ENCODE results near the gene SERPINA5.

The SERPINA5 gene

GRCh38 chr14:94581127-94581999 is at the start of gene SERPINA5:
Gene SERPINA5, plus strand, starts transcription at chr14:94581426. Its CDS starts 5,937 bp downstream, at chr14:94587363.
- DNase-seq (ENCODE audit: low spot score) = no peak

- no peak for DNase-seq (ENCODE audit: low spot score)
Observed at GRCh38 chr14:94532447-94532846, 48.8 kb upstream of the SERPINA5 start.

- no peak for DNase-seq (ENCODE audit: low spot score)
Observed at GRCh38 chr14:94535506-94535905, 45.7 kb upstream of the SERPINA5 start.

- peak; percentile 60 for DNase-seq (ENCODE audit: low spot score)
Observed at GRCh38 chr14:94536836-94537235, 44.4 kb upstream of the SERPINA5 start.

GRCh38 chr14:94538070-94538740 is 43.0 kb upstream of the SERPINA5 start:
- DNase-seq (ENCODE audit: low spot score) = no peak

- no peak for DNase-seq (ENCODE audit: low spot score)
Observed at GRCh38 chr14:94539181-94539580, 42.0 kb upstream of the SERPINA5 start.

GRCh38 chr14:94540031-94540794 is 41.0 kb upstream of the SERPINA5 start:
- no peak for DNase-seq (ENCODE audit: low spot score)

- DNase-seq (ENCODE audit: low spot score) = no peak
Observed at GRCh38 chr14:94541234-94541975, 39.8 kb upstream of the SERPINA5 start.

GRCh38 chr14:94542111-94542810 is 39.0 kb upstream of the SERPINA5 start:
- DNase-seq (ENCODE audit: low spot score) = no peak

- no peak for DNase-seq (ENCODE audit: low spot score)
Observed at GRCh38 chr14:94542811-94543440, 38.3 kb upstream of the SERPINA5 start.

- DNase-seq (ENCODE audit: low spot score) = no peak
Observed at GRCh38 chr14:94543449-94544124, 37.6 kb upstream of the SERPINA5 start.

- no peak for DNase-seq (ENCODE audit: low spot score)
Observed at GRCh38 chr14:94544726-94545125, 36.5 kb upstream of the SERPINA5 start.

GRCh38 chr14:94545131-94545841 is 35.9 kb upstream of the SERPINA5 start:
- DNase-seq (ENCODE audit: low spot score) = no peak

- no peak for DNase-seq (ENCODE audit: low spot score)
Observed at GRCh38 chr14:94547151-94547680, 34.0 kb upstream of the SERPINA5 start.

GRCh38 chr14:94547726-94548125 is 33.5 kb upstream of the SERPINA5 start:
- no peak for DNase-seq (ENCODE audit: low spot score)

- no peak for DNase-seq (ENCODE audit: low spot score)
Observed at GRCh38 chr14:94548131-94548998, 32.9 kb upstream of the SERPINA5 start.

- peak; percentile 62 for DNase-seq (ENCODE audit: low spot score)
Observed at GRCh38 chr14:94548999-94549985, 31.9 kb upstream of the SERPINA5 start.
